HG03354 (cell line): Measurements from ENCODE around the gene MT1X.

ENCODE experiments used
- ATAC-seq: cut with Tn5 transposase; IDR thresholded peaks from one replicate; pipeline ENCODE4 v1.9.1; 2021; ENCODE audit warnings: mild to moderate bottlenecking; ENCODE audit not compliant: unreplicated experiment, poor library complexity, severe bottlenecking

The MT1X gene

DNA sequence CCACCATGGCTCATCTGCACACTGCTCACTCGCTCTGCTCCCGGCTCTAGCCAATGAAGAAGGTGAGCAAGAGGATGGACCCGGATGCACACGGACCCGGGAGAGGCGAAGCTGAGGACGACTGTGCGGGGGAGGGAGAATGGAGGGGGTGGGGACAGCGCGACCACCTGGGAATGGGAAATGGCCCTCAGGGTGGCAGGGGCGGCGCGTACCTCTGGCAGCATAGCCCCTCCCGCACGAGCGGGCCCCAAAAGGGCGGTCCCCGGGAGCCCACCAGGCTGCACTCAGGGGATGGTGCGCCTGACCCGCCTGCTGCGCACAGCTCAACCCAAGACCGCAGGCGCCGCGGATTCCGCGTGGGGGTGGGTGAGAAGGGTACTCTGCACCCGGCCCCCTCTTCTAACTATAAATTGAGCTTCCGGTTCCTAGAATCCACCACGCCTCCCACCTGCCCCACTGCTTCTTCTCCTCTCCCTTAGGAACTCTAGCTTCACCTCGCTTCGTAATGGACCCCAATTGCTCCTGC, 6.5 kb upstream of the MT1X start:
- no peak for ATAC-seq

GRCh38 chr16:56677474-56677873, 4.8 kb upstream of the MT1X start:
- no peak for ATAC-seq

- no peak for ATAC-seq
Observed at GRCh38 chr16:56679078-56679730, 3.1 kb upstream of the MT1X start.

DNA sequence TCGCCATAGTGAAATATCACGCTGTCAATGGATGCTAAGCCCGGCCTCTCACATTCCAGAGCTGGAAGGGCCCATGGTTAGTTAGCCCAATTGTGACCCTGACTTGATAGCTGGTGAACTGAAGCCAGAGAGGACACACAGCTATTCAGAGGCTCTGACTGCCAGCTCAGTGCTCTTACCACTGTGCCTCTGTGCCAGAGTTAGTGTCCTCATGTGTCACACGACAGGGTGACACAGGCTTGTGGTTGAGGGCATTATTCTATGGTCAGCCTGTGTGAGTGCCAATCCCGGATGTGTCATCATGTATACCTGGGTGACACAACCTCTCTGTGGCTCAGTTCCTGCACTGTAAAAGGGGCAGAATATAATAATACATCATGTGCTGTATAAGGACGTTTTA, 2.5 kb upstream of the MT1X start:
- ATAC-seq, result no peak

- peak; percentile 3 for ATAC-seq
Observed at GRCh38 chr16:56682703-56683397, 580 bp downstream of the MT1X start.

DNA sequence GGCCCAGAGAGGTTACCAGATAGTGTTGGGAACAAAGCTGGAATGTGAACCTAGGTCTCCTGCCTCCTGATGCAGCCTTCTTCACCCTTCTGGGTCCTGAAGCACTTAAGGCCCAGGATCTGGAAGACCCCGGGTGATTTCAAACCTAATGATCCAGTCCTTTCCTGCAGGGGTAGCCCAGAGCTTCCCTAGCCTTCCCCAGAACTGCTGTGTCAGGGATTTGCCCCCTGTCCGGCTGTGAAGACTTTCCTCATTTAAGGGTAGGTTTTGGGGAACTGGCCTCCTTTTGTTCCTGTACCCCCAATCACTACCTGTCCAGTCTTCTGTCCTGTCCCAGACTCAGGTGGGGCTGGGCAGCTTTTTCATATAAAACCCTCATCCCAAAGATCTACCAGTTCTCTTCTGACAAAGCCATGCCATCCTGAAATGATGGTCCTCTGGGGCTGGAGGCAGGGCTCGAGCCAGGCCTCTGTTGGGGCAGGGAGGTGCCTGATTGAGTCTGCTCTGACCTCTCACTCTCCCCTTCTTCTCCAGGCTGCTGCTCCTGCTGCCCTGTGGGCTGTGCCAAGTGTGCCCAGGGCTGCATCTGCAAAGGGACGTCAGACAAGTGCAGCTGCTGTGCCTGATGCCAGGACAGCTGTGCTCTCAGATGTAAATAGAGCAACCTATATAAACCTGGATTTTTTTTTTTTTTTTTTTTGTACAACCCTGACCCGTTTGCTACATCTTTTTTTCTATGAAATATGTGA, 1.3 kb downstream of the MT1X start:
- ATAC-seq, result no peak

DNA sequence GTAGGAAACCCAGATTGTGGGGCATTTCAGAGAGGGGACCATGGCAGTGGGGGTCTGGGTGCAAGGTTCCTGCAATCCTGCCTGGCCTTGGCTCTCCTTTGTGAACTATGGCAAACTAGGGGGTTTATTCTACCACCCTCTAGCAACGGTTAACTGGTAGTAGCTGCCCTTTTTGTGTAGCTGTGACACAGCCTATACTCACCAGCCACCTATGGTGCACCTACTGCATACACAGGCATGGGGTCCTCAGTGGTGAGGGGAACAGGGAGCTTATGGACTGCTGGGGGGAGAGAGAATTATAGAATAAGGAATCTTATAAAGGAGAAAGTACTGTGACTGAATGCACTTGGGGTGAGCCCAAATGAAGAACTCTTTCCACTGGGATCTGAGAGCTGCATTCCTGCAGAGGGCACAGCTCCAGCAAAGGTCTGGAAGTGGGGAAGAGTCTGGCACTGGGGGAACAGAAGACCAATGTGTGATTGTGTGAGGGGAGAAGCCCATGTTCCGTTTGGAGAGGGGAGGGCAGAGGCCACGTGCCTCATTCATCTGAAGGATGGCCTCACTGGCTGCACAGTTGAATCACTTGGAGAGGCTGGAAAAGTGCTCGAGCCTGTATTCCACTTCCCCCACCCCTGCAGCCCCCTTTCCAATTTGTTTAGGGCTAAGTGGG, 2.1 kb downstream of the MT1X start:
- no peak for ATAC-seq

- no peak for ATAC-seq
Observed at GRCh38 chr16:56684926-56685590, 2.8 kb downstream of the MT1X start.

DNA sequence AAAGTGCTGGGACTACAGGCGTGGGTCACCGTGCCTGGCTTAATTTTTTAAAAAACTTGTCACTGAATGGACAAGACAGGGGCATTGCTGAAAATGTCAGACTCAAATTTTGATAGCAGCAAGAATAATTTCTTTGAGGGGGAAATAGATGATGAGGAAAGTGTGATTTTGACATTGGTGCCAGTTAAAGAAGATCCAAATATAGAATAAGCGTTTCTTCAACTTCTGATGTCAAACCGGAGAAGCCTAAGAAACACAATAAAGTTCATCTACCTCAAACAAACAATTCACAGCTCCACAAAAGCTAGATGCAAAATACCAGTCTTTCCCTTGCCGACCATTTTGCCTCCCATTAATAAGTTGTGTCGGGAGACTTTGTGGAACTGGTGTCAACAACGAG, 4.5 kb downstream of the MT1X start:
- no peak for ATAC-seq

DNA sequence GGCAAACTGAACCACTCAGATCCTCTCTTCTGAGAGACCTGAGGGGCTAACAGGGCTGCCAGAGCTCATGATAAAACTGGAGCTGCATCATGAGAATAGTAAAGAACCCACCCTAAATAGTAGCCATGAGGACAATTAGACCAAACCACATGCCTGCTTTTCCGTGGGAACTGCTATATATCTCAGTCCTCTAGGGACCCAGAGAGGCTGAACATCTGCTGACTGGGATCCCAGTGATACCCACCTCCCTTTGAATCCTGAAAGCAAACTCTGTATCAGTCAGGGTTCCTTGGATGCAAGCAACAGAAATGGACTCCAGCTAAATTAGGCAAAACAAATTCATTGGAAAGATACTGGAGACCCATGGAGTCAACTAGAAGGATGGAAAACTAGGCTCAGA, 6.5 kb downstream of the MT1X start:
- ATAC-seq, result no peak

- no peak for ATAC-seq
Observed at GRCh38 chr16:56689171-56689570, 6.9 kb downstream of the MT1X start.

DNA sequence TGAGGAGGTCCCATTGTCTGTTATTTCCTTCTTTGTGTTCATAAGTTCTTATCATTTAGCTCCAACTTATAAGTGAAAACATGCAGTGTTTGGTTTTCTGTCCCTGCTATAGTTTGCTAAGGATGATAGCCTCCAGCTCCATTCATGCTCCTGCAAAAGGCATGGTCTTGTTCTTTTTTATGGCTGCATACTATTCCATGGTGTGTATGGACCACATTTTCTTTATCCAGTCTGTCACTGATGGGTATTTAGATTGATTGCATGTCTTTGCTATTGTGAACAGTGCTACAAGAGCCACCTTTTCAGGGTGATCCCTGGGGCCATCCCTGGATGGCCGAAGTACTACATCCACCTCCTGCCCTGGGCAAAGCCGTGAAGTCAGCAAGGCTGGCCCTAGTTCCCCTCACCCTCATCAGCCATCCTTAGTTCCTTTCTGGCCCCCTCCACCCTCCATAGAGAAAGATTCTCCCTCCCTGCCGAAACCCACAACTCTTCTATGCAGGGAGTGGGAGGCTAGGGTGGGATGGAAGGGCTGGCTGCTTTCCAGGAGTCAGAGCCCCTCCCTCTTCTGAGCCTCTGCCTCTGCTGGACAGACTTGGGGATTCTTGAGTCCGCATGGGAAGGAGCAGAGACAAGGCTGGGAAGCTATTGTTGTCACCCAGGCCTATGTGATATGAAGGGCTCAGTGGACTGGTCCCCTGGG, 8.3 kb downstream of the MT1X start:
- ATAC-seq, result no peak

- ATAC-seq, result no peak
Observed at GRCh38 chr16:56691885-56692284, 9.6 kb downstream of the MT1X start.

GRCh38 chr16:56695246-56695645, 13.0 kb downstream of the MT1X start:
- ATAC-seq, result no peak

DNA sequence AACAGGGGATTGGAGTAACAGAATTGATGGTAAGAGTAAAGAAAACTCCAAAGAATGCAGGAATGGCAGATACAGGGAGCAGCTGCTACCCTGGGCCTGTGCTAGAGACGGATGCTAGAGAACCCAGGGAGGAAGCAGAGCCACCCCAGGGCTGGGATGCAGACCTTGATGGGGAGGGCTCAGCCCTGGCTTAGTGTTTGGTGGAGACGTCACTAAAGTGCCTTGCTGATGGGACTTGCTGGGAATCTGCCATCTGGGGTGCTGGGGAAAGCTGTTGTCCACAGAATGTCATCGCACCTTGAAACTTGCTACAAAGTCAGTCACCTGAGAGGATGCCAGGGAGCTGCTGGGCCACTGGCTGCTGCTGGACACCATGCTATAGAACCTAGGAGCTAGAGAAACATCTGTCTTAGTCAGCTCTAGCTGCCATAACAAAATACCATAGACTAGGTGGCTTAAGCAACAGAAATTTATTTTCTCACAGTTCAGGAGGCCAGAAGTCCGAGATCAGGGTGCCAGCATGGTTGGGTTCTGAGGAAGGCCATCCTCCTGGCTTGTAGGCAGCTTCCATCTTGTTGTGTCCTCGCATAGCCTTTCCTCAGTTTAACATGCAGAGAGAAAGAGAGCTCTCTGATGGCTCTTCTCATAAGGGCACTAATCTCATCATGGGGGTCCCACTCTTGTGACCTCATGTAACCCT, 15.3 kb downstream of the MT1X start:
- ATAC-seq, result no peak

DNA sequence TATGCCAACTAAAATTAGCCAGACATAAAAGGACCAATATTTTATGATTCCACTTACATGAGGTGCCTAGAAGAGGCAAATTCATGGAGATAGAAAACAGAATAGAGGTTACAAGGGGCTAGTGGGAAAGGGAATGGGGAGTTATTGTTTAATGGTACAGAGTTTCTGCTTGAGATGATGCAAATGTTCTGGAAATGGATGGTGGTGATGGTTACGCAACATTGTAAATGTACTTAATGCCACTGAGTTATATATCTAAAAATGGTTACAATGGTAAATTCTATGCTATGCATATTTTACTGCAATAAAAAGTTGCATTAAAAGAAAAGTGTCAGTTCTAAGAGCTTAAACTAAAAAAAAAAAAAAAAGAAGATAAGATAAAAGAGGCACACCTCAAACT, 17.9 kb downstream of the MT1X start:
- ATAC-seq, result no peak

DNA sequence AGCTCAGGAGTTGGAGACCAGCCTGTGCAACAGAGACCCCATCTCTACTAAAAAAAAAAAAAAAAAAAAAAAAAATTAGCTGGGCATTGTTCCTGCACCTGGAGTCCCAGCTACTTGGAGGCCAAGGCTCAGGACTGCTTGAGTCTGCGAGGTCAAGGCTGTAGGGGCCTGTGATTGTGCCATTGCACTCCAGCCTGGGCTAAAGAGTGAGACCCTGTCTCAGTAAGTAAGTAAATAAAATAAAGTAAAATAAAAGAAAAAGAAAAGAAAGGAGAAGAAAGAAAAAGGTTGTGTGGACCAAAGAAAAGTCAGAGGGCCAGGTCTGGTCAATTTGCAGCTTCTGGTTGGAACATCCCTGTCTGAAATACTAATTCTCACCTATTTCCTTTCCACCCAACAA, 18.4 kb downstream of the MT1X start:
- ATAC-seq, result no peak

GRCh38 chr16:56701534-56701933, 19.3 kb downstream of the MT1X start:
- no peak for ATAC-seq

GRCh38 chr16:56702836-56703235, 20.6 kb downstream of the MT1X start:
- ATAC-seq, result no peak
